ENCODE measurements around the gene GPC5. TPM values are rescaled to one million over a fixed set of nuclear protein-coding genes. Genes with fewer than 3 reads are reported as not detected.

GPC5 gene
- total and polyA plus RNA-seq, 2 of the 8 experiments (the other 6 are each of a cell fraction or from before 2014, with no cell fraction given), result 0.20 to 0.39 TPM

DNA sequence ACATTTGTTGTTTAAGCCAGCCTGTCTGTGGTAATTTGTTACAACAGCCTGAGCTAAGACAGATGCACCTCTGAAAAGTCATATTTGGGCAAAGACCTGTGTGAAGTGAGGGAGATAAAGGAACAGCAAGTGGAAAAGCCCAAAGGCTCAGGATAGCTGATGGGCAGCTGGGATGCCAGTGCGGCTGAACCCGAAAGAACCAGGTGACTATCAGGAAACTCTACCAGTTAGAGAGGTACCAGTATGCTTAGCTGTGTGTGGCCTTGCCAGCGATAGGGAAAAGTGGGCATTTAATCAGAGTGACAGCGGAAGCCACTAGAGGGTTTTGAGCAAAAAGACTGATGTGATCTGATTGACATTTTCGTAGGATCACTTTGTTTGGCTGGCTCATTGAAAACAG lies 1063.4 kb downstream of the GPC5 start:
- POLR2A ChIA-PET (ENCODE audit: partially characterized antibody), result no interaction called here
- no peaks in the 10 kb centered on the region for H3K36me3 ChIP-seq (ENCODE audit: control insufficient read depth in 2 of 4, insufficient read depth in 4 of 4, low read length in 3 of 4)
- 86% methylated on average over 5 of the region's 5 CpGs; no CpG with 5 or more reads in 1 of the 2 experiments for WGBS, 2 experiments (ENCODE audit: extremely low coverage in 1 of 2, insufficient coverage in 1 of 2, insufficient read length in 1 of 2, insufficient replicate concordance in 2 of 2, low coverage in 1 of 2, low lambda C conversion rate in 2 of 2, missing lambda C conversion rate in 1 of 2)
- H3K4me1 ChIP-seq (replicated peaks in 1 of 4; ENCODE audit: control insufficient read depth in 3 of 4, insufficient read depth in 4 of 4, low read length in 3 of 4), result no peaks in the 10 kb centered on the region
- H3K79me2 ChIP-seq (ENCODE audit: control insufficient read depth in 1 of 2, insufficient read depth in 2 of 2, low read length in 2 of 2), result no peaks in the 10 kb centered on the region
- FAIRE-seq (no peak), DNase-seq (ENCODE audit: low read depth in 1 of 2, low spot score in 2 of 2) (no peak)
- H3K27me3 ChIP-seq (replicated peaks in 1 of 4; ENCODE audit: control insufficient read depth in 3 of 4, extremely low read depth in 1 of 4, insufficient read depth in 3 of 4, low read length in 3 of 4), result no peaks in the 10 kb centered on the region
- H4K8ac ChIP-seq (ENCODE audit: extremely low read depth, insufficient read depth, low read length), result no peak overlapping the region
- no peak overlapping the region for H2BK120ac ChIP-seq (replicated peaks; ENCODE audit: low read depth, low read length)
- H2BK20ac ChIP-seq (ENCODE audit: low read length), result no peak overlapping the region
- no peak overlapping the region for H3K23ac ChIP-seq (ENCODE audit: insufficient read length)
- H3K9me3 ChIP-seq (ENCODE audit: insufficient read depth in 2 of 2, low read depth in 1 of 2, low read length in 1 of 2), result no peaks in the 10 kb centered on the region
- peaks cover 0 to 2% of the 10 kb centered on the region in 2 experiments for H4K20me1 ChIP-seq (replicated peaks in 1 of 2; ENCODE audit: control insufficient read depth in 1 of 2, insufficient read depth in 2 of 2, low read length in 2 of 2)
- peak overlapping the region; percentile 47; the same call in 1 of the 2 replicates for H2AFZ ChIP-seq (ENCODE audit: low read length)
- H4K91ac ChIP-seq (replicated peaks; ENCODE audit: insufficient read length, low read length), result no peak overlapping the region
- no peak overlapping the region for H4K5ac ChIP-seq (ENCODE audit: insufficient read length, low read depth, low read length)
- CTCF ChIA-PET (ENCODE audit: partially characterized antibody), result interaction anchor here (0.9 to 1.7 kb wide), 4 partner anchors 10 to 274 kb away, joined by 3 to 4 read pairs (median 3); no protein-coding TSS in a partner anchor
- H3K4me3 ChIP-seq (ENCODE audit: extremely low read depth in 1 of 4, insufficient read depth in 2 of 4, low read depth in 3 of 4, low read length in 4 of 4), result no peak overlapping the region
- no peaks in the 10 kb centered on the region for H3K79me1 ChIP-seq (ENCODE audit: low read depth, low read length)
- H3K14ac ChIP-seq (ENCODE audit: insufficient read length), result no peak overlapping the region
- H3K56ac ChIP-seq (replicated peaks; ENCODE audit: insufficient read length, low read depth, low read length), result no peak overlapping the region
- H3K9ac ChIP-seq (replicated peaks in 1 of 4; ENCODE audit: extremely low read depth in 1 of 4, low read depth in 3 of 4, low read length in 3 of 4), result no peak overlapping the region
- H2BK5ac ChIP-seq (ENCODE audit: low read depth, low read length), result no peak overlapping the region
- no peak overlapping the region for H2BK15ac ChIP-seq (ENCODE audit: low read length)
- no peak overlapping the region for H2BK12ac ChIP-seq (ENCODE audit: low read depth, low read length)
- no peak overlapping the region for H3K18ac ChIP-seq (ENCODE audit: extremely low read depth, low read length)
- no peak overlapping the region for H3K4me2 ChIP-seq (ENCODE audit: insufficient read depth in 1 of 2, low read depth in 2 of 2, low read length in 2 of 2)
- H3K4ac ChIP-seq (replicated peaks; ENCODE audit: insufficient read length, low read depth, low read length), result no peak overlapping the region
- H2AK5ac ChIP-seq (ENCODE audit: low read depth, low read length), result no peak overlapping the region
- H3K23me2 ChIP-seq (ENCODE audit: low read depth, low read length), result no peaks in the 10 kb centered on the region
- no peak overlapping the region for H3K27ac ChIP-seq (ENCODE audit: low read depth, low read length)
- TF ChIP-seq, protein P1, sequence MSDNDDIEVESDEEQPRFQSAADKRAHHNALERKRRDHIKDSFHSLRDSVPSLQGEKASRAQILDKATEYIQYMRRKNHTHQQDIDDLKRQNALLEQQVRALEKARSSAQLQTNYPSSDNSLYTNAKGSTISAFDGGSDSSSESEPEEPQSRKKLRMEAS (IDR thresholded peaks at IDR 0.05), result no peak
- TF ChIP-seq ASH2L (IDR thresholded peaks at IDR 0.05; ENCODE audit: low read length) (no peak), KDM1A (IDR thresholded peaks at IDR 0.05; ENCODE audit: borderline replicate concordance, low read length) (no peak), POLR2AphosphoS5 (IDR thresholded peaks at IDR 0.05; ENCODE audit: low read depth, low read length) (no peak), ATF2 (IDR thresholded peaks at IDR 0.05; ENCODE audit: low read length) (no peak), RFX5 (IDR thresholded peaks at IDR 0.05; ENCODE audit: borderline replicate concordance, low read depth, low read length) (no peak), NRF1 (IDR thresholded peaks at IDR 0.05; ENCODE audit: low read depth, low read length) (no peak), POU5F1 (IDR thresholded peaks at IDR 0.05; ENCODE audit: low read depth, low read length) (no peak), EGR1 (IDR thresholded peaks at IDR 0.05; ENCODE audit: borderline replicate concordance, low read depth, low read length) (no peak)

Data from H1 (cell line).